Transverse colon (tissue), 4 donors: ENCODE data around the gene ZNF778.

ENCODE experiments used
- CTCF ChIP-seq, 5 experiments: fragments of 200-600 bp in 3 of 5; fragments of 450-650 bp in 2 of 5; sonication (generic) in 3 of 5; IDR thresholded peaks; 1 replicate in 2 of 5; 2 replicates in 3 of 5; pipeline ENCODE4 v1.5.1; 2016 to 2017; ENCODE audit warnings: antibody characterized with exemption in 5 of 5, inconsistent platforms in 3 of 5, mild to moderate bottlenecking in 2 of 5, moderate library complexity in 1 of 5
- POLR2A ChIP-seq: fragments of 450-650 bp; IDR thresholded peaks from one replicate; pipeline ENCODE4 v1.6.1; 2016; ENCODE audit warnings: antibody characterized with exemption, mild to moderate bottlenecking, moderate library complexity
- POLR2AphosphoS5 ChIP-seq, 3 donors: sonication (generic); formaldehyde crosslinking; IDR thresholded peaks; one replicate each; pipeline ENCODE4 v1.6.1; 2016; ENCODE audit warnings: antibody characterized with exemption in 3 of 3

DNA sequence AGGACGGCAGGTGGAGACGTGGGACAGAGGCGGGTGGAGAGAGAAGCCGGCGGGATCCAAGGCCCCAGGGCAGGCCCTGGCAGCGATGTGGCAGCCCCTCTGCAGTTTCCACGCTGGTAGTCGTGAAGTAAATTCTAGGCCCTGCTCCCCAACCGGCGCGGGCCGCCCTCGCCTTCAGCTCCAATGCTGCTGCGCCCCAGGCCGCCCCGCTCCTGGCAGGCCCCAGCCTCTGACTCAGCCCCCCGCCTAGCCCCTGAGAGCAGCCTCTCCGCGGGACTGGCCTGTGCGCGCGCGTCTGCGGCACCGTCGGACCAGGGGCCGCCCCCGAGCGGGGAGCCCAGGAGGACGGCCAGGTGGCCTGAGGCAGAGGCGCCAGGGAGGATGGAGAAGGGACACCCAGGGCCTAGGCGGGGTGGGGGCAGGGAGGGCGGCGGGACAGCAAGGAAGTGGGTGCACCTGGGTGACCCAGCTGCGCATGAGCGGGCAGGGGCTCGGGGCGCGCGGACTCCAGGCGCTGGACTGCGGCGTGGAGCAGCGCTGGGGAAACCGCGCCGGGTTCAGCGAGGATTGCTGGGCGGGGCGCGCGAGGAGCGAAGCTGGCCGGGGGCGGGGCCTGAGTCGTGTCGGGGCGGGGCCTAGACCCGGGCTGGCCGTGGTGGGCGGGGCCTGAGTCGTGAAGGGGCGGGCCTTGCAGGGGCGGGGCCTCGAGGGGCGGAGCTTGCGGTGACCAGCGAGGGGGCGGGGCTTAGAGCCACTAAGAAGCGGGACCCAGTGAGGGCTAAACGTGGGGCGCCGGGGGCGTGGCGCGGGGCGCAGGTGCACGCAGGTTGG is 29.6 kb downstream of the ZNF778 start:
- TF ChIP-seq CTCF (IDR thresholded peaks at IDR 0.05) (no peak), POLR2AphosphoS5 (IDR thresholded peaks at IDR 0.05) (peak in 1 of 3 donors; percentile 42), POLR2A (no peak)
